ENCODE results near the gene CHTOP. TPM values are rescaled to one million over a fixed set of nuclear protein-coding genes. Genes with fewer than 3 reads are reported as not detected.

CHTOP gene
- polyA plus RNA-seq, 1 donor from 2014 or later: 159 TPM

DNA sequence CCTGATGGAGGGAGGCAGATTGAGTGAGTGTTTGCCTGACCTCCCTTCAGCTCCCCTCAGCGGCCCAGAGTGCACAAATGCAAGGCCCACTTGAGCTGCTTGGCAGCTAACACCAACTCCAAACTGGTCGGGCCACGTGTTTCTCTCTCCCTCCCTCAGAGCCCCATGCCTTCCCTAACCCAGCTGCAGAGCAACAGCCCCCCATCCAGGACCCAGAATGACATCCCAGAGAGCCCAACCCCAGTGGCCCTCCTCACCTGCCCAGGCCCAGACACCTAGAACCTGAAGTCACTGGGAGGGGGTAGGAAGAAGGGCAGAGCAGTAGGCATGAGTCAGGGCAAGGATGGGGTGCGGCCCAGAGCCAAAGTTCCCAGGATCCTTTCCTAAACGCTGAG is 17.0 kb upstream of the CHTOP start:
- Histone ChIP-seq H3K9ac (ENCODE audit: low read length) (no peak overlapping the region), H2AFZ (ENCODE audit: low read depth, low read length) (no peak overlapping the region), H3K4me3 (ENCODE audit: low read length) (no peak overlapping the region), H3K9me3 (ENCODE audit: low read length) (no peaks in the 10 kb centered on the region), H3K79me2 (replicated peaks; ENCODE audit: insufficient read depth, low read length) (no peaks in the 10 kb centered on the region), H3K4me2 (ENCODE audit: low read length) (no peak overlapping the region), H4K20me1 (ENCODE audit: insufficient read depth) (no peaks in the 10 kb centered on the region), H3K27ac (ENCODE audit: low read length) (no peak overlapping the region), H3K36me3 (ENCODE audit: insufficient read depth, low read length) (no peaks in the 10 kb centered on the region), H3K27me3 (ENCODE audit: insufficient read depth, low read depth, low read length) (no peaks in the 10 kb centered on the region), H3K9me2 (ENCODE audit: insufficient read depth, low read length) (no peaks in the 10 kb centered on the region), H3F3A (ENCODE audit: insufficient read depth, low read length, poor library complexity, severe bottlenecking) (no peaks in the 10 kb centered on the region)
- TF ChIP-seq EP300 (conservative IDR thresholded peaks at IDR 0.05; ENCODE audit: poor library complexity, severe bottlenecking): no peak

DNA sequence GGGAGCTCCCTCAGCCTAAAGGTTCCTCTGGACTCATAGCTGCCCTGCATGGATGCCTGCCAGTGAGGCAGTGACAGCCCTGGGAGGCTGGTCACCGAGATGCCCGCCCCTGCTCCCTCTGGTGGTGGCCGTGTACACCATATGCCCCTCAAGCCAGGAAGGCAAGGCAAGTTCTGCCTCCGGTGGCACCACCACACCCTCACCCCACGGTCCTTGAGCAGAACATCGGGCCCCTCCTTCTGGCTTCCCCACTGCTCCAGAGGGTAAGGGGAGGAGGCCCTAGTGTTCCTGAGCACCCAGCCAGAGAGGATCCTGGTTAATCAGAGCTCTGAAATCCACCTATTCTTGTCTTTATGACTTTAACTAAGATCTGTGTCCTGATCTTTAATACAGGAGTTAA is 16.2 kb upstream of the CHTOP start:
- Histone ChIP-seq H3K9ac (ENCODE audit: low read length) (no peak overlapping the region), H4K20me1 (ENCODE audit: insufficient read depth) (no peaks in the 10 kb centered on the region), H3K9me3 (ENCODE audit: low read length) (no peaks in the 10 kb centered on the region), H3K36me3 (ENCODE audit: insufficient read depth, low read length) (no peaks in the 10 kb centered on the region), H3K4me3 (ENCODE audit: low read length) (no peak overlapping the region), H3K9me2 (ENCODE audit: insufficient read depth, low read length) (no peaks in the 10 kb centered on the region), H3K27me3 (ENCODE audit: insufficient read depth, low read depth, low read length) (no peaks in the 10 kb centered on the region), H3K4me2 (ENCODE audit: low read length) (no peak overlapping the region), H3F3A (ENCODE audit: insufficient read depth, low read length, poor library complexity, severe bottlenecking) (no peaks in the 10 kb centered on the region), H3K79me2 (replicated peaks; ENCODE audit: insufficient read depth, low read length) (no peaks in the 10 kb centered on the region), H3K27ac (ENCODE audit: low read length) (no peak overlapping the region), H2AFZ (ENCODE audit: low read depth, low read length) (no peak overlapping the region)
- TF ChIP-seq EZH2 (IDR thresholded peaks at IDR 0.05; ENCODE audit: borderline replicate concordance, insufficient read depth, low read length, poor library complexity, severe bottlenecking) (no peak), CTCF (IDR thresholded peaks at IDR 0.05; ENCODE audit: poor library complexity, severe bottlenecking) (peak; percentile 35), RAD21 (conservative IDR thresholded peaks at IDR 0.05) (no peak), SMC3 (conservative IDR thresholded peaks at IDR 0.05; ENCODE audit: poor library complexity) (peak; percentile 30)

GRCh38 chr1:153619171-153619570 is 14.7 kb upstream of the CHTOP start:
- H3K27me3 ChIP-seq (ENCODE audit: insufficient read depth, low read depth, low read length): no peaks in the 10 kb centered on the region
- H3K27ac ChIP-seq (ENCODE audit: low read length): no peak overlapping the region
- H3K9me3 ChIP-seq (ENCODE audit: low read length): no peaks in the 10 kb centered on the region
- H3K9me2 ChIP-seq (ENCODE audit: insufficient read depth, low read length): no peaks in the 10 kb centered on the region
- H4K20me1 ChIP-seq (ENCODE audit: insufficient read depth): no peaks in the 10 kb centered on the region
- no peak overlapping the region for H3K4me3 ChIP-seq (ENCODE audit: low read length)
- no peaks in the 10 kb centered on the region for H3K36me3 ChIP-seq (ENCODE audit: insufficient read depth, low read length)
- no peaks in the 10 kb centered on the region for H3K79me2 ChIP-seq (replicated peaks; ENCODE audit: insufficient read depth, low read length)
- H3F3A ChIP-seq (ENCODE audit: insufficient read depth, low read length, poor library complexity, severe bottlenecking): no peaks in the 10 kb centered on the region
- no peak overlapping the region for H3K4me2 ChIP-seq (ENCODE audit: low read length)
- no peak overlapping the region for H2AFZ ChIP-seq (ENCODE audit: low read depth, low read length)
- TF ChIP-seq TAF1 (IDR thresholded peaks at IDR 0.05; ENCODE audit: low read depth) (no peak), CTCF (IDR thresholded peaks at IDR 0.05; ENCODE audit: poor library complexity, severe bottlenecking) (no peak), MXI1 (conservative IDR thresholded peaks at IDR 0.05; ENCODE audit: poor library complexity, severe bottlenecking) (no peak), POLR2AphosphoS5 (IDR thresholded peaks at IDR 0.05) (no peak), REST (IDR thresholded peaks at IDR 0.05; ENCODE audit: borderline replicate concordance) (no peak), SMC3 (conservative IDR thresholded peaks at IDR 0.05; ENCODE audit: poor library complexity) (no peak), RAD21 (conservative IDR thresholded peaks at IDR 0.05) (no peak), EP300 (conservative IDR thresholded peaks at IDR 0.05; ENCODE audit: poor library complexity, severe bottlenecking) (no peak), EZH2 (IDR thresholded peaks at IDR 0.05; ENCODE audit: borderline replicate concordance, insufficient read depth, low read length, poor library complexity, severe bottlenecking) (no peak)
- H3K9ac ChIP-seq (ENCODE audit: low read length): no peak overlapping the region
